Ishikawa (cell line): ENCODE measurements around the gene CNNM4.

ENCODE experiments used
- CEBPB ChIP-seq: IDR thresholded peaks from 2 replicates; pipeline ENCODE4 v1.6.1; 2012
- CREB1 ChIP-seq: IDR thresholded peaks from 2 replicates; pipeline ENCODE4 v1.6.1; 2012; ENCODE audit warnings: low read depth
- EGR1 ChIP-seq: IDR thresholded peaks from 2 replicates; pipeline ENCODE4 v1.6.1; 2012
- EP300 ChIP-seq: IDR thresholded peaks from 2 replicates; pipeline ENCODE4 v1.6.1; 2012; ENCODE audit warnings: borderline replicate concordance
- FOXM1 ChIP-seq: IDR thresholded peaks from 2 replicates; pipeline ENCODE4 v1.6.1; 2012; ENCODE audit warnings: low read depth, borderline replicate concordance
- MAX ChIP-seq: IDR thresholded peaks from 2 replicates; pipeline ENCODE4 v1.6.1; 2012
- NFIC ChIP-seq: IDR thresholded peaks from 2 replicates; pipeline ENCODE4 v1.6.1; 2012
- REST ChIP-seq: IDR thresholded peaks from 2 replicates; pipeline ENCODE4 v1.6.1; 2012; ENCODE audit warnings: low read depth, mild to moderate bottlenecking
- TAF1 ChIP-seq: IDR thresholded peaks from 2 replicates; pipeline ENCODE4 v1.6.1; 2012; ENCODE audit warnings: low read depth, mild to moderate bottlenecking
- TCF12 ChIP-seq: IDR thresholded peaks from 2 replicates; pipeline ENCODE4 v1.6.1; 2012; ENCODE audit warnings: low read depth
- TEAD4 ChIP-seq: IDR thresholded peaks from 2 replicates; pipeline ENCODE4 v1.6.1; 2012
- USF1 ChIP-seq: IDR thresholded peaks from 2 replicates; pipeline ENCODE4 v1.6.1; 2012
- YY1 ChIP-seq: IDR thresholded peaks from 2 replicates; pipeline ENCODE4 v1.6.1; 2012; ENCODE audit warnings: low read depth
- ZBTB7A ChIP-seq: IDR thresholded peaks from 2 replicates; pipeline ENCODE4 v1.6.1; 2012; ENCODE audit warnings: low read depth

The CNNM4 gene

GRCh38 chr2:96729748-96730147 is 31.0 kb upstream of the CNNM4 start:
- TF ChIP-seq TAF1: no peak
- TF ChIP-seq NFIC: no peak
- TF ChIP-seq YY1: no peak
- no peak for TF ChIP-seq ZBTB7A
- no peak for TF ChIP-seq TEAD4
- no peak for TF ChIP-seq EGR1
- TF ChIP-seq MAX: no peak
- TF ChIP-seq FOXM1: no peak
- TF ChIP-seq CREB1: no peak
- TF ChIP-seq USF1: no peak
- TF ChIP-seq CEBPB: no peak
- no peak for TF ChIP-seq TCF12
- no peak for TF ChIP-seq EP300

- TF ChIP-seq TEAD4 (no peak), CREB1 (no peak)
These were observed 30.5 kb upstream of the CNNM4 start for GRCh38 chr2:96730212-96730611.

- TF ChIP-seq REST: no peak
These were observed 26.8 kb upstream of the CNNM4 start for GRCh38 chr2:96733931-96734330.

GRCh38 chr2:96734880-96735583 is 25.7 kb upstream of the CNNM4 start:
- TF ChIP-seq TAF1: no peak

GRCh38 chr2:96737251-96737650 is 23.5 kb upstream of the CNNM4 start:
- no peak for TF ChIP-seq EP300
- TF ChIP-seq MAX: no peak
- no peak for TF ChIP-seq TCF12
- TF ChIP-seq USF1: no peak
- TF ChIP-seq TEAD4: no peak
- no peak for TF ChIP-seq CREB1
- no peak for TF ChIP-seq TAF1

GRCh38 chr2:96737831-96738230 is 22.9 kb upstream of the CNNM4 start:
- TF ChIP-seq YY1 (no peak), CREB1 (no peak), NFIC (no peak), ZBTB7A (no peak)

GRCh38 chr2:96739076-96739632 is 21.5 kb upstream of the CNNM4 start:
- TF ChIP-seq MAX (no peak), EP300 (no peak), CREB1 (no peak)

GRCh38 chr2:96739633-96740428 is 20.9 kb upstream of the CNNM4 start, which contains the start of gene LMAN2L:
LMAN2L (minus strand) TSS chr2:96740064; CDS start chr2:96740040, 24 bp downstream.
- TF ChIP-seq USF1 (peak; percentile 58; the same call in 1 of the 2 replicates), FOXM1 (no peak), NFIC (no peak), TAF1 (peak; percentile 94), ZBTB7A (peak; percentile 94), TEAD4 (no peak), YY1 (peak; percentile 94)
